IPS-11a (cell line): ENCODE measurements around the gene PRSS12.
"Not testable (repeated sequence)": the region's sequence is repeated elsewhere in the genome, so short reads cannot be mapped to it uniquely, and the experiment has no call there.

Experiments
- H3K4me3 ChIP-seq: one replicate; pipeline ENCODE4 v1.5.1; 2013; ENCODE audit warnings: low read depth, low read length, control low read depth

PRSS12 gene, protein sequence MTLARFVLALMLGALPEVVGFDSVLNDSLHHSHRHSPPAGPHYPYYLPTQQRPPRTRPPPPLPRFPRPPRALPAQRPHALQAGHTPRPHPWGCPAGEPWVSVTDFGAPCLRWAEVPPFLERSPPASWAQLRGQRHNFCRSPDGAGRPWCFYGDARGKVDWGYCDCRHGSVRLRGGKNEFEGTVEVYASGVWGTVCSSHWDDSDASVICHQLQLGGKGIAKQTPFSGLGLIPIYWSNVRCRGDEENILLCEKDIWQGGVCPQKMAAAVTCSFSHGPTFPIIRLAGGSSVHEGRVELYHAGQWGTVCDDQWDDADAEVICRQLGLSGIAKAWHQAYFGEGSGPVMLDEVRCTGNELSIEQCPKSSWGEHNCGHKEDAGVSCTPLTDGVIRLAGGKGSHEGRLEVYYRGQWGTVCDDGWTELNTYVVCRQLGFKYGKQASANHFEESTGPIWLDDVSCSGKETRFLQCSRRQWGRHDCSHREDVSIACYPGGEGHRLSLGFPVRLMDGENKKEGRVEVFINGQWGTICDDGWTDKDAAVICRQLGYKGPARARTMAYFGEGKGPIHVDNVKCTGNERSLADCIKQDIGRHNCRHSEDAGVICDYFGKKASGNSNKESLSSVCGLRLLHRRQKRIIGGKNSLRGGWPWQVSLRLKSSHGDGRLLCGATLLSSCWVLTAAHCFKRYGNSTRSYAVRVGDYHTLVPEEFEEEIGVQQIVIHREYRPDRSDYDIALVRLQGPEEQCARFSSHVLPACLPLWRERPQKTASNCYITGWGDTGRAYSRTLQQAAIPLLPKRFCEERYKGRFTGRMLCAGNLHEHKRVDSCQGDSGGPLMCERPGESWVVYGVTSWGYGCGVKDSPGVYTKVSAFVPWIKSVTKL

GRCh38 chr4:118352843-118353533 lies at the start of gene PRSS12:
TSS of gene PRSS12 (minus strand) at chr4:118353003. CDS start at chr4:118352720, 283 bp downstream.
- H3K4me3 ChIP-seq: peak within 1 kb of the TSS; percentile 51

- H3K4me3 ChIP-seq: no peak overlapping the region
Observed at GRCh38 chr4:118400356-118400755, 47.6 kb upstream of the PRSS12 start.

DNA sequence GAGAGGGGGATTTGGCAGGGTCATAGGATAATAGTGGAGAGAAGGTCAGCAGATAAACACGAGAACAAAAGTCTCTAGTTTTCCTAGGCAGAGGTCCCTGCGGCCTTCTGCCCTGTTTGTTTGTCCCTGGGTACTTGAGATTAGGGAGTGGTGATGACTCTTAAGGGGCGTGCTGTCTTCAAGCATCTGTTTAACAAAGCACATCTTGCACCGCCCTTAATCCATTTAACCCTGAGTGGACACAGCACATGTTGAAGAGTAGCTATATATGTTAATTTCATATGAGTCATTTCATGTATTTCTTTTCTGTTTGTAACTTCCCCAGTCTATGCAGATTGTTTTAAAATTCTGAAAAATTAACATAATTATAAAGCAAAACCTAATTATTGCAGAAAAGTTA lies 47.1 kb upstream of the PRSS12 start:
- not testable (repeated sequence) for H3K4me3 ChIP-seq

DNA sequence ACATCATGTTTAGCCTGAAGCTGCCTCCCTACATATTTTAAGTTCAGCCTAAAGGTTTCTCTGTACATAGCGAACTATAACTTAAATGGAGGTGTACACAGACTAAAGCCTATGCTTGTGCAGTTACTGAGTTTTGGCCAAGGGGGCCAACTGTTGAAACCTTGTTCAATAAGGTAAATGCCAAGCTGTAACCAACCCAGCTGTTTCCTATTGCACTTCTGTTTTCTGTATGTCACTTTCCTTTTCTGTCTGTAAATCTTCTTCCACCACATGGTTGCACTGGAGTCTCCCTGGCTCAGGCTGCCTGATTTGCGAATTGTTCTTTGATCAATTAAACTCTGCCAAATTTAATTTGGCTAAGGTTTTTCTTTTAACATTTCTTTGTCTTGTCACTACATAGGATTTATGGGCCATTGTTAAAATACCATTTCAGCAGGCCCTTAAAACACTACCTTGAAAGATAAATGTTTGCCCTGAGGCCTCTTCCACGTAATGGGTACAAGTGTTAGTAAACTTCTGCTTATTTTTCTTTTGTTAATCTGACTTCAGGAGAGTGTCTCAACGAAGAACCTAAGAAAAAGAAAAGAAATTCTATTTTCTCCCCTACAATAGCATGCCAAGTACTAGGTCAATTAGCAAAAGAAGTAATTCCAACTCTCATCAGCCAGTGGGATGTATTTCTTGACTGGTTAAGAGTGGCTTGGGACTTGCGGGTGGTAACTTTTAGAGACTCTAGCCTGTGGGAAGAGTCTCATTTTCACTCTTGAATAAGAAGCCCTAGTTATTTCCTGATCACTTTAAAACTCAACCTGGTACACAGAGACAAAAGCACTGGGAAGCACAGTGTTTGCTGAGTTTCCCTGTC lies 45.7 kb upstream of the PRSS12 start:
- no peak overlapping the region for H3K4me3 ChIP-seq

GRCh38 chr4:118397623-118397979 lies 44.8 kb upstream of the PRSS12 start:
- H3K4me3 ChIP-seq: no peak overlapping the region

GRCh38 chr4:118396881-118397622 lies 44.2 kb upstream of the PRSS12 start:
- H3K4me3 ChIP-seq: no peak overlapping the region

DNA sequence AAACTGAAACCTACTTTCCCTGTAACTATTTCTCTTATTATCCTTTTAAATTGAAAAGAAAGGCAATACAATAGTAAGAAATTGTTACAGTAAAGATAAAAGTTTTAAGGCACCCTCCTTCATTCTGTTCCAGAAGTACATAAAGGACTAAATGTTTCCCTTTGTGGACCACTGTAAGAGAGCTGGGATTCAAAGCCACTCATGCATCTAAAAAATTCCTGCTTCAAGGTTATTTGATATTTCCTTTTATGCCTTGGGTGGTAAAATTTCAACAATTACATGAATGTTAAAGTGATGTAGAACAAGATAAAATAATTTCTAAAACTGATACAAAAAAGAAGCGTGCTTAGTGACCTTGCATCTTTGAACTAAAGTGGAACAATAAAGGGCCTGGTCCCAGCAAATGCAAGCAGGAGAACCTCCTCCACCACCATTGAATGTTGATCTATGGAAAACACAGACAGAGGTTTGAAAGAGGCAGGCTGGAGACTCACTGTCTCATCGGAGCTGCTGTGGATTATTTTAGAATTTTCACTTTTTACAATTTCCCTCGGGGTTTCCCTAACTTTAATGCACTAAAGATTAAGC lies 42.3 kb upstream of the PRSS12 start:
- no peak overlapping the region for H3K4me3 ChIP-seq

DNA sequence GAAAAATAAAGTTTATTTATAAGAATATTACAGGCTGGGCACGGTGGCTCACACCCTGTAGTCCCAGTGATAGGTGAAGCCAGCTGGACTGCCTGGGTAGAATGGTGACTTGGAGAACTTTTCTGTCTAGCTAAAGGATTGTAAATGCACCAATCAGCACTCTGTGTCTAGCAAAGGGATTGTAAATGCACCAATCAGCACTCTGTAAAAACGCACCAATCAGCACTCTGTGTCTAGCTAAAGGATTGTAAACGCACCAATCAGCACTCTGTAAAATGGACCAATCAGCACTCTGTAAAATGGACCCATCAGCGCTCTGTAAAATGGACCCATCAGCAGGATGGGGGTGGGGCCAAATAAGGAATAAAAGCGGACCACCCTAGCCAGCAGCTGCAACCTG lies 39.7 kb upstream of the PRSS12 start:
- not testable (repeated sequence) for H3K4me3 ChIP-seq

- H3K4me3 ChIP-seq: no peak overlapping the region
Observed at GRCh38 chr4:118390121-118390520, 37.3 kb upstream of the PRSS12 start.

DNA sequence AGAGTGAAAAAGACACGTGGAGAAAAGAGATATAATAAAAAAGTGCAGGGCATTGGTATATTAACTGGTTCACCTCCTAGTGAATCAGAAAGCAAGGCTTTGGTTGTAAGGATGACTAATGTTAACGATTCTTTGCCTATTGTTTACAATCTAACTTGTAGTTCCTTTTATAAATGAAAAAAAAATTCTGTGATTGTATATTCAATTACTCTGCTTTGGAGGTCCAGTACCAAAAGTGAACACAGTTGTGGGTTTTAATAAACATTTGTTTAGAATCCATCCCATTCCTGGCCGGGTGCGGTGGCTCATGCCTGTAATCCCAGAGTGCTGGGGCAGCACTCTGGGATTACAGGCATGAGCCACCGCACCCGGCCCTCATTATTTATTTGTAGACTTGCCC lies 36.9 kb upstream of the PRSS12 start:
- no peak overlapping the region for H3K4me3 ChIP-seq

DNA sequence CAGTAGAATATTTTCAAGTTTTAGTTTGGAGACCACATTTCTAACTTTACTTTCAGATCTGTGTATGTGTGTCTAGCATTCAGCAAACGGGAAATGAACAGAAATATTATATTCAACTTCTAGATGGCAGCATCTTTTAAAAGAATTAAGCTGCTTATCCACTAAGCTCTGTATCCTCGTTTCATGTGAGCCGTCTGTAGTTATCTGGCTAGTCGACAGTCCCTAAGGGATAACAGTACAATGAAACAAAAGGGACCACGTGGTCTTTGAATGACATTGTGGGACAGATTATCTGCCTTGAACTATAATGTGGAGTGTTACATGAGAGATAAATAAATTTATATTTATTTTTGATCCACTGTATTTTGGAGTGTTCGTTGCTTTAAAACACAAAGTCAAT lies 35.8 kb upstream of the PRSS12 start:
- no peak overlapping the region for H3K4me3 ChIP-seq

DNA sequence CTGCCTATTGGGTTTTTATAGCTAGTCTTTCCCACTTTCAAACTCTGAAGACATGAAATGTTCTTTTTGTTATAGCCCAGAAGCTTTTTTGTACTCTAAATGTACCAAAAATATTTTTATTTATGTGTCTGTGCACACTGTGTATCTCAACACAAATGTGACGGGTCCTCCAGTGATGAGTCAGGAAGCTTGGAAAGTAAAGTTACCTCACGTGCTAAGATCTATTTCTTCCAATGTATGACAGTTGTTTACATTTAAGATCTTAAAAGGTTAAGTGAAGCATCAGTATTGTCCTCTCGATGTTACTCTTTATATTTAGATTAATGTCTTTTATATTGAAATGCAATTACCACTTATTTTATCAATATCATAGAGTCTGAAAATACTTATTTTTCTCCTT lies 29.1 kb upstream of the PRSS12 start:
- no peak overlapping the region for H3K4me3 ChIP-seq

- no peak overlapping the region for H3K4me3 ChIP-seq
Observed at GRCh38 chr4:118373614-118374255, 20.9 kb upstream of the PRSS12 start.

DNA sequence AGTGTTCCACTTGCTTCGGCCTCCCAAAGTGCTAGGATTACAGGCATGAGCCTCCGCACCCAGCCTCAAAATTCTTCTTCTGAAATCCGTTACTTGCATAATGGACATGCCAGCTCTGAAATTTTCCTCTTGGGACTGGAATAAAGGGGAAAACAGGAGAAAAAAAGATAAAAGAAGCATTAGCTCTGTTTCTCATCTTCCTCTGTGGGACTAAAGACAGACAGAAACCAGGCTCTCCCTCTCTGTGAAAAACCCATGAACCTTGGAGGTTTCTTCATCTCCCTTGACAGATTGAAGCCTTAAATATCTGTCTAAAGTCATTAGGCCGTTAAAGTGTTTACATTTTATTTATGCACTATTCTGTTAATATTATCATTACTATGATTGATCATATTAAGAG lies 19.4 kb upstream of the PRSS12 start:
- H3K4me3 ChIP-seq: no peak overlapping the region

- H3K4me3 ChIP-seq: no peak overlapping the region
Observed at GRCh38 chr4:118369231-118369630, 16.4 kb upstream of the PRSS12 start.

- no peak overlapping the region for H3K4me3 ChIP-seq
Observed at GRCh38 chr4:118367872-118368271, 15.1 kb upstream of the PRSS12 start.

DNA sequence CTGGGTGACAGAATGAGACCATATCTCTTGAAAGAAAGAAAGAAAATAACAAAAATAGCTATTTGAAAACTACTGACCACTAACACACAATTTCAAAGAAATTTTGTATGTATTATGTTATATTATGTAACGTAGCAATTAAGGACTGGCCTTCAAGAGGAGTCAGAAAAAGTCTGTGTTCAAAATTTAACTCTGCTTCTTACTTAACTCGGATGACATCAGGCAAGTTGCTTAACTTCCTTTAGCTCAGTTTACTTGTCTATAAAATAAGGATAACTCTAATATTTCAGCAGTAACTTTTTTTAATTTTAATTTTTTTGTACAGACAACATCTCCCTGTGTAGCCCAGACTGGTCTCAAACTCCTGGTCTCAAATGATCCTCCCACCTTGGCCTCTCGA lies 14.6 kb upstream of the PRSS12 start:
- no peak overlapping the region for H3K4me3 ChIP-seq

DNA sequence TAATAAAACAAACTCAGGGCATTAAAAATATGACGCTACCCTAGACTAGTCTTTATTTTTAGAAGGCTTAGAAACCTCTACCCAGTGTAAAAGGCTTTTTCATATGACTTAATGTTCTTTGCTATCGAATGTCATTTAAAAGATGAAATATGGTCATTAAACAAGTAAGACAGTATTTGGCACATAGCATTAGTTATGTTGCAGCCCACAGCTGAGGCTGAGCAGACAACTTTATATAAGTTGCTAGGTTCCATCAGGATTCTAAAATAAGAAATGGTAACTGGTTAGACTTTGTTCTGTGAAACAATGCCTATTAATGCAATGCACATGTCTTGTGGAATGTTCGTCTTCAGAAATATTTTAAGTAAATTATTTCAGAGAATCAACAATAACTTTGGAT lies 10.4 kb upstream of the PRSS12 start:
- H3K4me3 ChIP-seq: no peak overlapping the region

GRCh38 chr4:118361192-118361591 lies 8.4 kb upstream of the PRSS12 start:
- H3K4me3 ChIP-seq: no peak overlapping the region
